C4-2B (cell line): ENCODE measurements around the gene TENM4.

Experiments
- CTCF ChIP-seq: fragments of 450-650 bp; conservative IDR thresholded peaks from 2 replicates; pipeline ENCODE4 v1.5.1; 2017; ENCODE audit warnings: mild to moderate bottlenecking
- ZFX ChIP-seq: fragments of 450-650 bp; IDR thresholded peaks from 2 replicates; pipeline ENCODE4 v1.6.1; 2017

- peak; percentile 88 for TF ChIP-seq CTCF
- TF ChIP-seq ZFX: no peak
Observed at GRCh38 chr11:79100093-79100910, 340.5 kb downstream of the TENM4 start.
